Thyroid gland (tissue), 4 donors: Measurements from ENCODE around the gene RUNDC1. TPM values are rescaled to one million over a fixed set of nuclear protein-coding genes. Genes with fewer than 3 reads are reported as not detected.

Experiments used
- DNase-seq, 2 donors: peaks; one replicate each; pipeline ENCODE4 v3.0.0-alpha.2; 2019
- H3K27ac ChIP-seq, 3 donors: fragments of 200-600 bp; sonication (generic); 1 replicate in 2 of 3; 2 replicates in 1 of 3; pipeline ENCODE4 v1.5.1; 2016 to 2019; ENCODE audit warnings: mild to moderate bottlenecking in 1 of 3, moderate library complexity in 1 of 3
- H3K27me3 ChIP-seq: fragments of 200-600 bp; sonication (generic); one replicate; pipeline ENCODE4 v1.5.1; 2019
- H3K36me3 ChIP-seq, 2 donors: fragments of 200-600 bp; sonication (generic); one replicate each; pipeline ENCODE4 v1.5.1; 2016 to 2019
- H3K4me1 ChIP-seq, 2 donors: fragments of 200-600 bp; sonication (generic); one replicate each; pipeline ENCODE4 v1.5.1; 2017 to 2019
- H3K4me3 ChIP-seq, 3 donors: fragments of 200-600 bp; sonication (generic); replicated peaks in 1 of 3; 1 replicate in 2 of 3; 2 replicates in 1 of 3; pipeline ENCODE4 v1.5.1; 2016; ENCODE audit warnings: mild to moderate bottlenecking in 1 of 3
- H3K9me3 ChIP-seq: fragments of 200-600 bp; sonication (generic); one replicate; pipeline ENCODE4 v1.5.1; 2017
- CTCF ChIP-seq, 6 experiments: fragments of 200-600 bp in 3 of 6; fragments of 450-650 bp in 3 of 6; sonication (generic) in 3 of 6; IDR thresholded peaks; one replicate each; pipeline ENCODE4 v1.5.1; 2016 to 2019; ENCODE audit warnings: antibody characterized with exemption in 6 of 6, mild to moderate bottlenecking in 2 of 6, inconsistent platforms in 1 of 6, moderate library complexity in 1 of 6
- POLR2A ChIP-seq, 2 donors: fragments of 450-650 bp; IDR thresholded peaks; one replicate each; pipeline ENCODE4 v1.6.1; 2017; ENCODE audit warnings: antibody characterized with exemption in 2 of 2, mild to moderate bottlenecking in 2 of 2, moderate library complexity in 1 of 2
- WGBS, 2 donors: methylation state at CpG; one replicate each; pipeline ENCODE4 v1.1.5; 2017; 5-methylcytosine and 5-hydroxymethylcytosine counted together
- intact Hi-C: fragments of 100-400 bp; cut with DNase I; formaldehyde crosslinking; loops from one replicate; pipeline ENCODE4 v1.15.1; 2023
- total RNA-seq, 4 donors: library from RNA; depleted of rRNA; stranded (reverse); fragments of >200 nt; gene quantifications; one replicate each; pipeline ENCODE4 v1.2.3, GENCODE V29; 2016

Gene RUNDC1
- total RNA-seq, 4 donors from 2014 or later = 25.8 to 31.9 (median 28.4) TPM

GRCh38 chr17:43006639-43007551 lies 26.5 kb downstream of the RUNDC1 start, which contains the start of gene IFI35:
Gene IFI35, plus strand, starts transcription at chr17:43006784. Its CDS starts 164 bp downstream, at chr17:43006948.
- peak within 1 kb of the TSS; percentile 24 to 54 (median 42) for H3K4me3 ChIP-seq
- peaks cover 17 to 18% of the 10 kb centered on the region in 2 donors for H3K36me3 ChIP-seq
- H3K4me1 ChIP-seq = peaks cover 7 to 20% of the 10 kb centered on the region in 2 donors
- H3K27ac ChIP-seq = peak within 1 kb of the TSS; percentile 81 to 95 (median 87)
- peak; percentile 87 to 92 for DNase-seq
- H3K27me3 ChIP-seq = no peaks in the 10 kb centered on the region
- 40% methylated on average over 17 to 18 of the region's 18 CpGs for WGBS, 2 donors
- no peaks in the 10 kb centered on the region for H3K9me3 ChIP-seq
- TF ChIP-seq CTCF (IDR thresholded peaks at IDR 0.05) = peak in 4 of 6 experiments; percentile 27 to 60 (median 36)
- TF ChIP-seq POLR2A (IDR thresholded peaks at IDR 0.05) = peak in 1 of 2 donors; percentile 61
- intact Hi-C loops = loop anchor here (10.0 kb wide), 1 partner anchor 58 kb away; no protein-coding TSS in a partner anchor

- H3K36me3 ChIP-seq = peaks cover 8 to 16% of the 10 kb centered on the region in 2 donors
- TF ChIP-seq POLR2A (IDR thresholded peaks at IDR 0.05) (no peak), CTCF (IDR thresholded peaks at IDR 0.05) (no peak)
- WGBS, 2 donors = 94% methylated on average over 5 of the region's 5 CpGs
- no peak for DNase-seq
- H3K4me1 ChIP-seq = peaks cover 7 to 34% of the 10 kb centered on the region in 2 donors
- no peaks in the 10 kb centered on the region for H3K27me3 ChIP-seq
- H3K4me3 ChIP-seq = no peak overlapping the region
- no peak overlapping the region for H3K27ac ChIP-seq
- intact Hi-C loops = loop anchor here (10.0 kb wide), 1 partner anchor 304 kb away; no protein-coding TSS in a partner anchor
- H3K9me3 ChIP-seq = no peaks in the 10 kb centered on the region
Measured at GRCh38 chr17:43010667-43011308, 30.4 kb downstream of the RUNDC1 start.

- 74 to 87% methylated on average over 15 of the region's 15 CpGs for WGBS, 2 donors
- intact Hi-C loops = loop anchor here (10.0 kb wide), 1 partner anchor 303 kb away; no protein-coding TSS in a partner anchor
- H3K27ac ChIP-seq = peak overlapping the region in 1 of 3 donors; percentile 28
- no peak for DNase-seq
- H3K27me3 ChIP-seq = no peaks in the 10 kb centered on the region
- H3K9me3 ChIP-seq = no peaks in the 10 kb centered on the region
- H3K4me3 ChIP-seq = no peak overlapping the region
- H3K4me1 ChIP-seq = peaks cover 6 to 37% of the 10 kb centered on the region in 2 donors
- no peak for TF ChIP-seq CTCF (IDR thresholded peaks at IDR 0.05)
- TF ChIP-seq POLR2A (IDR thresholded peaks at IDR 0.05) = no peak
- peaks cover 11 to 27% of the 10 kb centered on the region in 2 donors for H3K36me3 ChIP-seq
Measured at GRCh38 chr17:43011728-43012472, 31.5 kb downstream of the RUNDC1 start.

- 86 to 90% methylated on average over 5 to 8 of the region's 8 CpGs for WGBS, 2 donors
- Histone ChIP-seq H3K36me3 (peaks cover 11 to 36% of the 10 kb centered on the region in 2 donors), H3K27ac (no peak overlapping the region)
Measured at GRCh38 chr17:43013296-43013695, 32.9 kb downstream of the RUNDC1 start.

More at GRCh38 chr17:43013296-43013695, 32.9 kb downstream of the RUNDC1 start:
- no peaks in the 10 kb centered on the region for H3K27me3 ChIP-seq
- no peak for TF ChIP-seq POLR2A (IDR thresholded peaks at IDR 0.05)
- no peak for TF ChIP-seq CTCF (IDR thresholded peaks at IDR 0.05)
- no peak overlapping the region for H3K4me3 ChIP-seq
- intact Hi-C loops = loop anchor here (10.0 kb wide), 1 partner anchor 302 kb away; no protein-coding TSS in a partner anchor
- H3K9me3 ChIP-seq = no peaks in the 10 kb centered on the region
- no peak for DNase-seq
- H3K4me1 ChIP-seq = peaks cover 0 to 33% of the 10 kb centered on the region in 2 donors
